ENCODE measurements around the gene BRD1.

GRCh38 chr22:49748514-49748913 lies 79.2 kb downstream of the BRD1 start:
- TF ChIP-seq CTCF (IDR thresholded peaks at IDR 0.05) (no peak), POLR2A (IDR thresholded peaks at IDR 0.05) (no peak)

All from uterus (tissue), 2 donors.